Brain microvascular endothelial cell (primary cell): ENCODE data around the gene GAA.

Experiments
- DNase-seq: peaks from one replicate; pipeline ENCODE4 v3.0.0-alpha.2; 2020
- H3K27ac ChIP-seq: fragments of 250-450 bp; sonication (Bioruptor Pico); 2 replicates; pipeline ENCODE4 v1.5.1; 2020; ENCODE audit warnings: mild to moderate bottlenecking, moderate library complexity
- H3K27me3 ChIP-seq: fragments of 250-450 bp; sonication (Bioruptor Pico); replicated peaks from 2 replicates; pipeline ENCODE4 v1.5.1; 2020; ENCODE audit warnings: mild to moderate bottlenecking
- H3K36me3 ChIP-seq: fragments of 250-450 bp; sonication (Bioruptor Pico); replicated peaks from 2 replicates; pipeline ENCODE4 v1.5.1; 2020; ENCODE audit warnings: mild to moderate bottlenecking
- H3K4me3 ChIP-seq: 2 replicates; pipeline ENCODE4 v1.5.1; 2011; ENCODE audit warnings: low read depth, mild to moderate bottlenecking, control low read depth, low read length, moderate library complexity
- CTCF ChIP-seq: IDR thresholded peaks from 2 replicates; pipeline ENCODE4 v1.5.1; 2011; ENCODE audit warnings: low read depth, mild to moderate bottlenecking, moderate library complexity, low read length, control low read depth, inconsistent platforms; ENCODE audit errors: missing control alignments
- in situ Hi-C: cut with HindIII; loops from 2 replicates; pipeline ENCODE4 v1.10.0; 2017; ENCODE audit warnings: low sequenced_read_pairs, low pct_ligation_motif_present

The GAA gene

GRCh38 chr17:80067393-80067986 is 33.9 kb upstream of the GAA start:
- in situ Hi-C loops = no loop called here
- DNase-seq = no peak
- no peak overlapping the region for H3K4me3 ChIP-seq
- no peaks in the 10 kb centered on the region for H3K27me3 ChIP-seq
- no peaks in the 10 kb centered on the region for H3K36me3 ChIP-seq
- TF ChIP-seq CTCF = no peak
- H3K27ac ChIP-seq = no peak overlapping the region

GRCh38 chr17:80068301-80069222 is 32.8 kb upstream of the GAA start:
- in situ Hi-C loops = no loop called here
- peak; percentile 59 for DNase-seq

GRCh38 chr17:80070375-80071115 is 30.8 kb upstream of the GAA start:
- no peaks in the 10 kb centered on the region for H3K27me3 ChIP-seq
- no peak for DNase-seq
- no peak for TF ChIP-seq CTCF
- no peaks in the 10 kb centered on the region for H3K36me3 ChIP-seq
- no peak overlapping the region for H3K27ac ChIP-seq
- H3K4me3 ChIP-seq = no peak overlapping the region
- in situ Hi-C loops = no loop called here

More at GRCh38 chr17:80068301-80069222, 32.8 kb upstream of the GAA start:
- no peak overlapping the region for H3K27ac ChIP-seq
- no peak for TF ChIP-seq CTCF
- no peaks in the 10 kb centered on the region for H3K27me3 ChIP-seq
- no peaks in the 10 kb centered on the region for H3K36me3 ChIP-seq
- no peak overlapping the region for H3K4me3 ChIP-seq

- Histone ChIP-seq H3K27ac (no peak overlapping the region), H3K36me3 (no peaks in the 10 kb centered on the region), H3K27me3 (no peaks in the 10 kb centered on the region), H3K4me3 (peak overlapping the region; percentile 9)
- in situ Hi-C loops = no loop called here
- TF ChIP-seq CTCF = no peak
- no peak for DNase-seq
Measured at GRCh38 chr17:80071116-80071841, 30.1 kb upstream of the GAA start.

- no peak for DNase-seq
- in situ Hi-C loops = no loop called here
- Histone ChIP-seq H3K36me3 (no peaks in the 10 kb centered on the region), H3K27ac (no peak overlapping the region), H3K27me3 (no peaks in the 10 kb centered on the region), H3K4me3 (no peak overlapping the region)
- no peak for TF ChIP-seq CTCF
Measured at GRCh38 chr17:80072410-80072809, 29.0 kb upstream of the GAA start.
